Measurements from ENCODE around the gene ANKRD17.
A peak's percentile ranks its signal among the peaks of the same experiment; 100 is the strongest.

ANKRD17 gene

DNA sequence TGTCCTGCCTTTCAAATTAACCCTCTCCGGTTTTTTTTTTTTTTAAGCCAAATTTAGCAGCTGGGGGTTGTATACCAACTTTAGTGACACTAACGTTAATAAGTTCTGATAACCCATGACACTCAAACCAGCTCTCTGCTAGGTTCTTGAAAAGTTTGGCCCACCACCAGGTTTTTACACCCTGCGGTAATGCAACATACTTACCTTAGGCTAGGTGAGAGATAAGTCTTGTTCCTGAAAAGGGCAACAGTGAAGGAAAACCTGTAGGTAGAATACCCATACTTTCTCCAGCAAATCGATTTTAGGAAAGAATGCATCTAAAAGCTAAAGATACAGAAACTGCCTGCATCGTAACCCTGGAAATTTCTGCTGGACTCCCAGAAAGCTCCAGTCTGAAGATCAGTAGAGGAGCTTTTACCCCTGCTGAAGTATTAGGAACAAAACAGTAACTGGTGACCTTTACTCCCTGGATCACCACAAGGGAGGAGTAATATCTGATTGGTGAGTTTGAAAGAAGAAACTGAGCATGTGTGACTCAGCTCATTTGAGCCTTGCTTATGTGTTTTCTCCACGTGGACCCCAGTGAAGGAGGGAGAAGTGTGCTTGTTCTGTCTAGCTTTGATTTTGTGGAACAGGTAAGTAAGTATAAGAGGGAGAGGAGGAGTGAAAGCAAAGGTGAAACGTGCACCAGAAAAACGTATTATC, 154.6 kb downstream of the ANKRD17 start:
- DNase-seq: no peak

DNA sequence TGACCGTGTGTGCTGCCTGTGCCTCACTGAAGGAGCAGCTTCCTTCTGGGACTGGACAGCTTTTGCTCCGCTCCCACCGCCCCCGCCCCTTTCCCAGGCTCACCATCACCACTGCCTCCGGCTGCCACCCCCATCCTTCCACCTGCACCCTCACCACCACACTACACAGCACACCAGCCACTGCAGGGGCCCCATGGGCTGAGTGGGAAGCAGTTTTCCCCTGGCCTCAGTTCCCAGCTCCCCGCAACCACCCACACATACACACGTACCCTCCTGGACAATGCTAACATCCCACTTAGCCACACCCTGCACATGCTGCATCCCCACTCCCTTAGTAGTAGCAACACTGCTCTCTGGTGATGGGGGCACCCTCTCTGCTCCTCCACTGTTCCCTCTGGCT, 159.5 kb downstream of the ANKRD17 start:
- DNase-seq: no peak

DNA sequence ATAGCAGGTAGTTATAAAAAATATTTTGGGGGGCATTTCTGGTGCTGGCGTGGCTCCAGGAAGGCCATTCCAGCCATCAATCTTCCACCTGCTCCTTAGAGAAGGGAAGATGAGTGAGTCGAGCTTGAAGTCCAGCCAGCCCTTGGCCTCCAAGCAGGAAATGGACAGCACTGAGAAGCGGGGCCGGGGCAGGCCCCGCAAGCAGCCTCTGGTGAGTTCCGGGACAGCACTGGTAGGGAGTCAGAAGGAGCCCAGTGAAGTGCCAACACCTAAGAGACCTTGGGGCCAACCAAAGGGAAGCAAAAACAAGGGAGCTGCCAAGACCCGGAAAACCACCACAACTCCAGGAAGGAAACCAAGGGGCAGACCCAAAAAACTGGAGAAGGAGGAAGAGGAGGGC, 159.9 kb downstream of the ANKRD17 start:
- DNase-seq: no peak

DNA sequence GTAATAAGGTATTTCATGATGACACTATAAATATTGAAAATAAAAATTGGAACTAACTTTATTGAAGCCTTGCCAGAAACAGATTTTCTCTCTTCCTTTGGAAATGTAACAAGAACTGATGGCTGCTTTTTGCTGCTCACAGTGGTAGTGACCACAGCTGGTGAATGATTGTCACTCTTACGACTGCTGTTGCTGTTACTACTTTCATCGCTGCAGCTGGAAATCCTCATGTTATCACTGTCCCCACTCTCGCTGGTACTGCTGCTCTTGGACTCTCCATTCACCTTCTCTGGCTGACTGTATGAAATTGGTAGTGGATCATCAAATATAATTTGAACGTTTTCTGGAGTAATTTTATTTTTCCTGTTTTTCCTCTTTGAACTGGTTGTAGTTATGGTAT, 160.6 kb downstream of the ANKRD17 start:
- DNase-seq: no peak

DNA sequence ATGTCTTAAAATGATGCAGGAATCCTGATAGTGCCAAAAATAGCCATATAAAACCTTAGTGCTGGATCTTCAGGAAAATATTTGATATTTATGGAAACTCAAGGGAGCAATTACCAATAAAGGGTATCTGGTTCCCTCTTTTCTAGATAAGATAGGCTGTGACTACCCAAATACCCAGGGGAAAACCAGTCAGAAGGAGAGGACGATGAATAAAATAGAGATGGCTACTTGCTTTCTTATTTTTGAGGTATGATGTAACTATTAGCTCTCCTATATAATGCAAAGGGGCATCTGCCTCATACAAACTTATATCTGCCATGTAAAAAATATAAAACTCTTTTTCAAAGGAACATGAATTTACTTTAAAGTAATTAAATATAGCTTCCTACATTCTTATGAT, 165.7 kb downstream of the ANKRD17 start:
- DNase-seq: no peak

DNA sequence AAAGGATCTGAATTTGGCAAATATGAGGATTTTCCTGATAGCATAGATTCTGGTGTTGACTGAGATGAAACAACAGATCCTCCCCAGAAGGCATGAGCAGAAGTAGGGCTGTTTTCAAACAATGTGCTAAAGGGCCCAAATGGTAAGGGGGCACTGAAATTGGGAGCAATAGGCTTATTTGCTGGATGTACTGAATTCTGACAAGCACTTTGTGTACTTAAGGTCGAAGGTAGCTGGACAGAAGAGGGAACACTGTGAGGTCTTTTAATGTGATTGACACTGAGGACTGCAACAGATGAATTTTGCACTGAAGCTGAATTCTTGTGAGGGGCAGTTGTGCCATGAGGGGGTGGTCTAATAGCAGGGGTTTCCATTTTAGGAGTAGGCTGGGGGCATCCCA, 167.9 kb downstream of the ANKRD17 start:
- DNase-seq: no peak

DNA sequence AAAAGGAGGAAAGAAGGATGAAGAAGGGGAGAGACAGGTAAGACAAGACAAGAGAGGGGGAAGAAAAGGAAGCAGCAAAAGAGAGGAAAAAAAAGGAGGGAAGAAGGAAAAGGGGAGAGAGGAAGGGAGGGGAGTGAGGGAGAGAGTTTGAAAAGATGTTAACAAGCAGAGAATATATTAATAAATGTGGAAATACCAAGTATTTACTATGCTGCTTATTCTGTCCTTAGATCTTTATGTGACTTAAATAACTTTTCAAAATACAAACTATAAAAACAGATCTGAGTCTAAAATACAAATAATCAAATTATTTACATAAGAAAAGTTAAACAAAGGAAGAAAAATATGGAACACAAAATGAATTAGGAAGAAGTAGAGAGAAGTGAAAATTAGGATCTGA, 170.7 kb downstream of the ANKRD17 start:
- no peak for DNase-seq

DNA sequence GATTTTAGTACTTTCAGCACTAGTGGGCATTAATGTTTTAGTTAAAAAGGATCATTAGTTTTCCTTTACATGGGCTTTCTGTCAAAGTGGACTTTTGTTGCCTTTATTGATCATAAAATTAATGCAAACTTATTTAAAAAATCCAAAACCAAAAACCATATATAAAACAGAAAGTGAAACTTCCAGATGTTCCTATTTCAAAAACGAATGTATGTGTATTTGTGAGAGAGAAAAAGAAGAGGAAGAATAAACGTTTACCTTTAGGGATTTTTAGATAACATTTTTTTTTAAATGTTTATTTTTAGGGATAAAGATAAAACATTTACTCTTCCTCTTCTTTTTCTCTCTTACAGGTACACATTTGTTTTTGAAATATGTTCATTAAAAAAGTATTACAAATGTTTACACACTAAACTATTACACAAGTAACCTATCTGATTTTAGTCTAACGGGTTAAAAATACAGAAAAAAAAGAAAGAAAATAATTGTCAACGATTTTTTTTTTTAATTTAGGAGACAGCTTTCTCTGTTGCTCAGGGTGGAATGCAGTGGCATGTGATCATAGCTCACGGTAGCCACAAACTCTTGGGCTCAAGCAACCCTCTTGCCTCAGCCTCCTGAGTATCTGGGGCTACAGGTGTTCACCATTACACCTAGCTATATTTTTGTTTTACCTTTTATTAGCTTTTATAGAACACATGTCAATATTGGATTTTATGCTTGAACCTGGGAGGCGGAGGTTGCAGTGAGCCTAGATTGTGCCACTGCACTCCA, 172.3 kb downstream of the ANKRD17 start:
- no peak for DNase-seq

DNA sequence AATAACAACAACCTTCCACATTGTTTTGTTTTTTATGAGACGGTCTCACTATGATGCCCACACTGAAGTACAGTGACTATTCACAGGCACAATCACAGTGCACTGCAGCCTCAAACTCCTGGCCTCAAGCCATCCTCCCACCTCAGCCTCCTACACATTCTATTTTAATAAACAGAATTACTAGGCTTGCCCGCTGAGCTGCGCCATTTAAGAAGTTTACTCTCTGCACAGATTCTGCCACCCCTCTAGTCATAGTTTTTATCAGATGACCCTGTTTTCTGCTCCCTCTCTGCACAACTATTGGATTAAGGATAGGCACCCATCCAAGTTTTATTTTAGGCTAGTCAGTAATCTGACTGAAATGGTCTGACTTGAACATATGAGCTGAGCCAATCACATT, 177.8 kb downstream of the ANKRD17 start:
- DNase-seq: no peak

DNA sequence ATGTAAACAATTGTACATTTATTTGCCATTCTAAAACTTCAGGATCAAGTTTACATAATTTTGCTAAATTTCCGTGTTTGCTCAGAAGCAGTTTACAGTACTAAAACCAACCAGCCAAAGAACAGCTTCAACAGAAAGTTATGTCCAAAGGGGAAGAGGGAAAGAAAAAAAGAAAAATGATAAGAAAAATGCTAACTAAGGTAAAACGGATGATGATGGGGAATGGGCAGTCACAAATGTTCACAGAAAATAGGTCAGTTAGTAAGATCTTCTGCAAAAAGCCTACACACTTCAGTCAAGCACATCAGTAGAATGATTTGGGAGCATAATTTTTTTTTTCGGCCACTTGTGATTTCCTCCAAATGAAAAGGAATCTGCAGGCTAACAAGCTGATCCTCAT, 182.8 kb downstream of the ANKRD17 start:
- no peak for DNase-seq

DNA sequence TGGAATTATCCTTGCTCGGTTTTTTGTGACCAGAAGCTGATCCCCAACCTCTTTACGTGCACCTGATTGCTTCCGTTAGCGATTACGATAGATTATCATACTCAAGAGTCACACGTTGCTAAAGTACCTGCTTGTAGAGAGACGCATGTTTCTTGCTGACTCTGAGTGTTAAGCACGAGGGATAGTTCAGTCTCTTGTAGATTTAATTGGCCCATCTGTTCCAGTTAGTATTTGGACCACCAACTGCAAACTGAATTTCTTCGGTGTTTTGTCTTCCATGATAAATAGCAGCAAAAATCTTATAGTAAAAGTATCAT, 188.6 kb downstream of the ANKRD17 start:
- no peak for DNase-seq

DNA sequence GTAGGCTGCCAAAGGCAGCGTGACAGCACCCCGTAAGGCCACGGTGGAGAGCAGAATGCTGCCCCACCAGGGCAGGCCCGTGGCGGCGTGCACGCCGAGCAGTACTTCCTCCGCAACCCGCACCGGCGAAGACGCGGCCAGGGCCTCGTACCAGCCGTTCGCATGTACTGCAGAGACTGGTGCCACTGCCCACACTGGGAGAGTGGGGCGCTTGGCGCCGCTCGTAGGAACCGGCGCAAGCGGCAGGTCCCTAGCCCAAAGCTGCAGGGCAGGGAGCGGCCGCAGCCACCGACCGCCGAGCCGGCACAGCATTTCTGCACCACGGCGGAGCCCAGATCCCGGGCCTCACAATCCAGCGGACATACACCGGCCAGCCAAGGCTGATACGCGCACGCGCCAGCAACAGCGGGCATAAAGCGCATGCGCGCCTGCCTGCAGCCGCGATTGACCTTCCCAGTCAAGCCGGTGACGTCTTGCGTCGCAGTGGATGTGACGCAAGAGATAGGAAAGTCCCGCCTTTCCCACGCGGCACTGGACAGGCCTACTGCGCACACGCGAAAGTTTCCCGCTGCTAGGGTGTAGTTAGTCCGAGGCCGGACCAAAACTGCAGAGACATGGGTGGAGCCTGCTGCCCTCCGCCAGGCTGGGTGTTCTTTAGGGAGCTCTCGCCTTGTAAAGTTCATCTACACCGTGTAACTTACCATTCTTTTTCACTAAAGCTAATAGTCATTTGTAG, 189.1 kb downstream of the ANKRD17 start, which contains the start of gene COX18:
TSS of gene COX18 (minus strand) at position 379 of the 736 bp plus-strand sequence. CDS start at position 312, 67 bp downstream.
- DNase-seq: peak; percentile 92 to 96

DNA sequence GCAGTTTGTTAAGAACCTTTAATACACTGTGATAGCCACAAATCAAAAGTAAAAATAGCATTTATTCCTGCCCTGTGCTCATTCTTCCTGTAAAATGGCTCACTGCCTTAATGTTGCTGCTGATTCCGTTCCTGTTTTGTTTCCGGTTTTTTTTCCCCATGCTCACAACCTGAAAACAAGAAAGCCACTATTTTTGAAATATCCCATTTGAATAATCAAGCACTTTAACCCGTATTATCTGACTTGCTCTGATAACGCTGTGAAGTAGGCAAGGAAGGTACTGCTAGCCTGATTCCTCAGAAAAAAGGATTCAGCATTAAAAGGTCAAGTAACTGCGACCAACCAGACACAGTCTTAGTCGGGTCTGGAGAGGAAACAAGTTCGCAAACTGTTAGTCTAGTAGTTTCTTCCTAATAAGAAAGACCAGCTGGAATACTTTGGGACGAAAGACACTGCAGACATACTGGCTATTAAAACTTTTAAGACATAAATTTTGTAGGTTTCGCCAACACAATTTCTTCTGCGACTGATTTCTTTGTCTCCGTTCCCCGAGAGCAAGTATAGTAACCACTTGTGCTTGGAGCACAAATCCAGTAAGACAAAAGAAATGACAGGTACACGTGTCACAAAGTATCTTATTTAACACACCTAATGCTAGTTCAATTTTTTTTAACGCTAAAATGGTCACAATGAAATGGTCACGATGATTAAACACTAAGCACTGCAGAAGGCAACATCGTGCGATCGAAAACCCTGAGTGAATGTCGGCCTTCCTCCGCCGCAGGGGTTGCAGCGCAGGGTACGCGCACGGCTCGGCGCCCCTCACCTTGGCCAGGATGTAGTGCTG, 189.9 kb downstream of the ANKRD17 start:
- DNase-seq: peak; percentile 43 to 61

DNA sequence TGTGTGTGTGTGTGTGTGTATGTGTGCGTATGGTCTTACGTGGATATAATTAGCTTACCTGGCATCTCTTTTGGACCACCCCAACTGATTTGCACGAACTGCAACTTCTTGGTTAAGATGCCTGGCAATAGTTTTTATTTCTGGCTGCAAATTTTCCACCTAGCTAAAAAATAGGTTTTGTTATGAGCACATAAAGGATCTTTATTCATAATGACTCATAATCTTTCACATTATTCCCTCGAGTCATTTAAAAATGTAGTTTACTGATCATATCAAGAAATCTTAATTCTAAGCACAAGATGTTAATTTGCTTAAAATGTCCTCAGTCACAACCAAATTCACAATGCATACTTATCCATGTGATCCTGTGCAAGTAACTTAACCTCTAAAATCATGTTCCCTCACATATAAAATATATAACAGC, 190.6 kb downstream of the ANKRD17 start:
- no peak for DNase-seq

DNA sequence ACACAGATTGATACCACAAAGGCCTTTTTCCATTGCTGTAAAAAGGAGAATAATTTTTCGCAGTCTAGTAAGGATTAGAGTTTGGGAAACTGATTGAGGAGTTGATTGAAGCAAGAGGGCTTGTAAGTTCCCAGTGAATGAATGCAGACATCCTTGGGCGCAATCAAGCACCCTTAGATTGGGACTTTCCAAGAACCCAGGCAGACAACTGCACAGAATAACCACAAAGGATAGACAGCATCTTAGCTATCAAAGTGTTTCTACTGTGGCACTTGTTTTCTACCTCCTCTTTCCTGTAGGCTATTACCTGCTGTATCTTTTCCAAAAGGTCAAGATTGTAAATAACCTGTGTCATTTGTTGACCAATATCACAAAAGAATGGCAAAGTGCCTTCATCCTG, 191.7 kb downstream of the ANKRD17 start:
- DNase-seq: no peak

DNA sequence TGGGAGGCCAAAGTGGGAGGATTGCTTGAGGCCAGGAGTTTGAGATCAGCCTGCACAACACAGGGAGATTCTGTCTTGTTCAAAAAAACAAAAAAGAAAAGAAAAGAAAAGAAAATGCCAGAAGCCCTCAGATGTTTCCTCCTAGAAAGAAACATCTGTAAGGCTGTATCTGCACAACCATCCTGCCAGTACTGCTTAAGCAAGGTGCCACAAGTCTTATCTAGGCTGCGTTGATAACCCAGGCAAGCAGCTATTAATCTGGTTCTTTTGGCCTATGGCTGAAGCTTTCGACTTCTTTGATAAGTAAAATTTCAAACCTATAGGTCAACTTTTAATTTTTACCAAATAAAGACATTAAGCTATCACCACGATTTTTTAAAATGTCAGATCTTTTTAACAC, 192.2 kb downstream of the ANKRD17 start:
- DNase-seq: no peak

DNA sequence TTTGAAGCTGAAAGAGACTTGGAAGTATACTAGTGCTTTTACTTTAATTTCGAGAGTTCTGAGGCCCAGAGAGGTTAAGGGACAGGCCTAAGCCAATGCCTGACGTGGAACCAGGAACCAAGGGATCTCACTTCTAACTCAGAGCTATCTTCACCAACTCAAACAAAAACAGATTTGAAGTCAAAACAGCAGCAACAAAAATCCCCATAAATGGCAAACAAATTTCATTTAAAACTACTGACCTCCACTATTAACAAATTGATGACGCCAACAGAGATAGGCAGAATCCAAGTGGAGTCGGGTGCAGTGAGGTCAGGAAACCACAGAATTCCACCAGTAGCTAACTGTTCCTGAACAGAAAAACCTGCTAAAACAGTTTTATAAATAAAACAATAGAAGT, 194.1 kb downstream of the ANKRD17 start:
- no peak for DNase-seq

DNA sequence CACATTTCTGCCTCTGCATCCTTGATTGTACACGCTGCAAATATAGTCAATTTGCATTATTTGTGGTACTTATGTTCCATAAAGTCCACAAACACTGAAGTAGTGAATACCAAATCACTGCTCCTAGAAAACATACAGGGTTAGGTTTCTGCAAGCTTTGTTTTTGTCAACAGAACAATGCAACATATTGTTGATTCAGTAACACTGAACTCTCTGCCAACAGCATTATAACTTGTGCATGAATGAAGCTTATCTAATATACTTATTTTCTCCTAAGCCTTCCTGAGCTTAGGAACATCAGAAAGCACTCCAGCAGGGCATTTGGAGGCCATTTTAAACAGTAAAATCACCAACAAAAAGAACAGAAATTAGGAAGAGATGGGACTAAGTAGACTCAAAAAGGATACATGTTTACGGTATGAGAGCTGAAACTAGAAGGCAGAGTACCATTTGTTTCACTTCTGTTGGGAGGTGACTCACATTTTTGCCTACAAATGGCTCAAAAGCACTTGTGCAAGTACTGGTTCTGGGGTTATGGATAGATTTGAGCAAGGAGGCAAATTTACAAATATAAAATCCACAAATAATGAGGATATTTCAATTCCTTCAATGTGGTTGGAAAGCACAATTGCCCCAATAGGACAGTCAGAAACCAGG, 203.2 kb downstream of the ANKRD17 start:
- DNase-seq: no peak

DNA sequence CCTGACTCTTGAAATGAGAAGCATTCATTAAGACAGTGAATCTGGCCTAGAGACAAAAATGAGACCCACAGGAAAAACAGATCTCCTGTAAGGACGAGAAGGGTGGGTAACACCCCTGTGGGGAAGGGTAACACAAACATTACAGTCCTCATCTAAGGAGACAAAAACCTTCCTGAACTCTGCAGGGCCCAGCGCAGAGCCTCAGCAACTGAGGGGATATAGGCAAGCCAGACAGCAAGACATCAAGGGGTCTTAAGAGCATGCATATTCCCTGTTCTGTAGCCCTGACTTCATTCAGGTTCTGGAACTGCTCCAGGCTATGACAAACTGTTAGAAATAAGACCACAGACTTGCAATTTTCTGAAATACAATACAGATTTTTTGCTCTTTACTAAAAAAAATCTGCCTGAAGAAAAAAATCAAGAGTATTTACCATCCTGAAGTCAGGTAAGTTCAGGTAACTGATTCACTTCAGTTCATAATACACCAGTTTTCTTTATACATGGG, 204.6 kb downstream of the ANKRD17 start:
- no peak for DNase-seq

DNA sequence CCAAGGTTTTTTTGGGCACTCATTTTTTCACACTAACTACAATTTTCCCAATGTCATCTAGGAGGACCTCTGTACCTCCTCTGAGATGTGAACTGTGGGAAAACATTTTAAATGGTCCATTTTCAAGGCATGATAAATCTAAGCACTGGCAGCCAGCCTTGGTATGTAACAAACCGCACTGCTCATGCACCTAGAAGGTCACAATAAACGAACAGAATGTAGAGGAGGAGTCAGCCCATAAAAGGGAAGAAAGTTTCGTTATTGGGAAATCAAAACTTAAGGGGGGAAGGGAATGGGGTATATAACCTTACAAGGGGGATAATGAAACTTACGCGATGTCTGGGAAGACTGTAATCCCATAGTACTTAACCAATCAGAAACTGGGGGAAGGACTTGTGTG, 205.5 kb downstream of the ANKRD17 start:
- no peak for DNase-seq

DNA sequence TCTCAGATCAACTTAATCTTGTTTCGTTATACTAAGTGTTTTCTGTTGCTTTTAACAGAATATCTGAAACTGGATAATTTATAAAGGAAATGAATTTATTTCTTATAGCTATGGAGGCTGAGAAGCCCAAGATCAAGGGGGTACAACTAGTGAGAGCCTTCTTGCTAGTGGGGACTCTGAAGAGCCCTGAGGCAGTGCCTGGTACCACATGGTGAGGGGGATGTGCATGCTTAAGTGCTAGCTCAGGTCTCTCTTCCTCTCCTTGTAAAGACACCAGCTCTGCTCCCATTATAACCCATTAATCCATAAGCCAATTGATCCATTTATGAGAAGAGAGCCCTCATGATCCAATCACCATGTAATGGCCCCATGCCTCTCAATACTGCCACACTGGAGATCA, 207.0 kb downstream of the ANKRD17 start:
- DNase-seq: no peak

DNA sequence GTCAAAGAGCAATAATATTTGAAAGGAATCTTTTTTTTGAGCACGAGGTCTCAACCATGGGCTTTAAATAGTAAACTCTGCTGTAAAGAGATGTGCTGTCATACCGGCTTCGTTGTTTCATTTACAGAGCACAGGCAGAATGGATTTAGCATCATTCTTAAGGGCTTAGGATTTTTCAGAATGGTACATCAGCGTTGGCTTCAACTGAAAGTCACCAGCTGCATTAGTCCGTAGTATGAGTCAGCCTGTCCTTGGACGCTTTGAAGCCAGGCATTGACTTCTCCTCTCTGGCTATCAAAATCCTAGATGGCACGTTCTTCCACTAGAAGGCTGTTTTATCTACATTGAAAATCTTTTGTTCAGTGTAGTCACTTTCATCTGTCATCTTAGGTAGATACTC, 212.7 kb downstream of the ANKRD17 start:
- no peak for DNase-seq

All from AML-193 (cell line).